GM13976 (cell line): Measurements from ENCODE around the gene APH1B.
"Not testable (repeated sequence)": the region's sequence is repeated elsewhere in the genome, so short reads cannot be mapped to it uniquely, and the experiment has no call there.

Source experiments
- DNase-seq: peaks from one replicate; pipeline ENCODE4 v3.0.0; 2012; ENCODE audit warnings: low spot score
- CTCF ChIP-seq: IDR thresholded peaks from 2 replicates; pipeline ENCODE4 v1.5.1; 2012; ENCODE audit warnings: borderline replicate concordance, mild to moderate bottlenecking; ENCODE audit not compliant: insufficient read depth; ENCODE audit errors: extremely low read depth, missing control alignments, control extremely low read depth
- in situ Hi-C: fragments of 300-500 bp; cut with MboI; formaldehyde crosslinking; loops from one replicate; pipeline ENCODE4 v1.12.0; 2022; ENCODE audit warnings: low sequenced_read_pairs, mixed read lengths, inconsistent platforms; ENCODE audit not compliant: unreplicated experiment

Gene APH1B

GRCh38 chr15:63310646-63311045, 33.2 kb downstream of the APH1B start:
- DNase-seq = no peak
- in situ Hi-C loops = no loop called here
- no peak for TF ChIP-seq CTCF

GRCh38 chr15:63312286-63312685, 34.9 kb downstream of the APH1B start:
- TF ChIP-seq CTCF = no peak
- in situ Hi-C loops = no loop called here
- no peak for DNase-seq

GRCh38 chr15:63313825-63314224, 36.4 kb downstream of the APH1B start:
- in situ Hi-C loops = no loop called here
- no peak for DNase-seq
- TF ChIP-seq CTCF = no peak

GRCh38 chr15:63314409-63314808, 37.0 kb downstream of the APH1B start:
- no peak for TF ChIP-seq CTCF
- in situ Hi-C loops = no loop called here

DNA sequence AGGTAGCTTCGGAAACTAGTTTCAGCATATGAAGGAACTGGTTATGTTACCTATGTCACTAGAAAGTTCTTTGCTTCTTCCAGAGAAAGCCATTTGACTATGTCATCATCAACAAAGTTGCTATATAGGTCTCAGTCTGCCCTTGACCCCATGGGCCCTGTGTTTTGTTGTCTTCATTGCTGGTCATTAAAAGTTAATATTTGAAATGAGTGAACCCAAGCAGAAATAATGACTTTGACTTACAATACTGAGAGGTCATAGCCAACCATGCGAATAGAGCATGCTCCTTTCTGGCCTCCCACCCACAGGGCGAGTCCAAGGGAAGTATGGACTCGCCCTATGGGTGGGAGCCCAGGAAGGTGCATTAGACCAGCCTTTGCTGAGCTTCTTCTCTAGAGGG, 40.9 kb downstream of the APH1B start:
- TF ChIP-seq CTCF = no peak
- in situ Hi-C loops = no loop called here
- DNase-seq = no peak

More at GRCh38 chr15:63314409-63314808, 37.0 kb downstream of the APH1B start:
- DNase-seq = no peak

DNA sequence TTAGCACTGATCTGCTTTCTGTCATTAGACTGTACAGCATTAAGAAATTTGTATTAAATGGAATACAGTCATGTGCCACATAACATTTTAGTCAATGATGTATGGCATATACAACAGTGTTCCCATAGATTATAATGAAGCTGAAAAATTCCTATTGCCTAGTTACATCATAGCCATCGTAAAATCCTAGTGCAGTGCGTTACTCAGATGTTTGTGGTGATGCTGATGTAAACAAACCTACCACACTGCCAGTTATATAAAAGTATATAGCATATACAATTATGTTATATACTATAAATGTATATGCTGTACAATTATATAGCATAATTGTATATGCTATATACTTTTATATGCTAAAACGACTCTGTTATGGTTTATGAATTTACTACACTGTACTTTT, 41.7 kb downstream of the APH1B start:
- in situ Hi-C loops = no loop called here
- TF ChIP-seq CTCF = no peak
- DNase-seq = no peak

DNA sequence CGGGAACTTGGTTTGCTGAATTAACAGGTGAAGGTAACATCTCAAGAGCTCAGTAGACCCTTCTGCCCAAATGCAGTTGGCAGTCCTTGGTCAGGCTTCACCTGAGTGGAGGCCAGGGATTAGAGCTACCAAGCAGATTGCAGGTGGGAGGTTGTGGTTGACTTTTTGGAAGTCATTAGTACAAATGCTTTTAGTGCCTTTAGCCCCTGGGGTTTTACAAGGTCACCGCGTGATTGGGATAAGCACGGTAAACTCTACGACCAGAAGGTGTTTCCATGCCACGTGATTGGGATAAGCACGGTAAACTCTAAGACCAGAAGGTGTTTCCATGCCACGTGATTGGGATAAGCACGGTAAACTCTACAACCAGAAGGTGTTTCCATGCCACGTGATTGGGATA, 43.0 kb downstream of the APH1B start:
- DNase-seq, in situ Hi-C loops: not testable (repeated sequence)

DNA sequence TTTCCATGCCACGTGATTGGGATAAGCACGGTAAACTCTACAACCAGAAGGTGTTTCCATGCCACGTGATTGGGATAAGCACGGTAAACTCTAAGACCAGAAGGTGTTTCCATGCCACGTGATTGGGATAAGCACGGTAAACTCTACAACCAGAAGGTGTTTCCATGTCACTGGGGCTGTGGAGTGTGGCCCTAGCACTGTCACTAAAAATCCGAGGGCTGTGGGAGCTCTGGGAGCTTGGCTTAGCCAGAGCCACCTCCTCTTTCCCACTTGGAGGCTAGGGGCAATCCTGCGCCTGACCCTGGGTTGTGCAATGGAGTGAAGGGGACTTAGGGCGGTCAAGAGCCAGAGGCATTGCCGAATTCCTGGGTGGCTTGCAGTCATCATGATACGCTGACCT, 43.6 kb downstream of the APH1B start:
- in situ Hi-C loops, DNase-seq: not testable (repeated sequence)
